Thyroid gland (tissue), 4 donors: ENCODE data around the gene ARHGAP24. TPM values are rescaled to one million over a fixed set of nuclear protein-coding genes. Genes with fewer than 3 reads are reported as not detected.

Source experiments
- DNase-seq, 2 donors: peaks; one replicate each; pipeline ENCODE4 v3.0.0-alpha.2; 2019
- H3K27ac ChIP-seq, 3 donors: fragments of 200-600 bp; sonication (generic); 1 replicate in 2 of 3; 2 replicates in 1 of 3; pipeline ENCODE4 v1.5.1; 2016 to 2019; ENCODE audit warnings: mild to moderate bottlenecking in 1 of 3, moderate library complexity in 1 of 3
- H3K27me3 ChIP-seq: fragments of 200-600 bp; sonication (generic); one replicate; pipeline ENCODE4 v1.5.1; 2019
- H3K36me3 ChIP-seq, 2 donors: fragments of 200-600 bp; sonication (generic); one replicate each; pipeline ENCODE4 v1.5.1; 2016 to 2019
- H3K4me1 ChIP-seq, 2 donors: fragments of 200-600 bp; sonication (generic); one replicate each; pipeline ENCODE4 v1.5.1; 2017 to 2019
- H3K4me3 ChIP-seq, 3 donors: fragments of 200-600 bp; sonication (generic); replicated peaks in 1 of 3; 1 replicate in 2 of 3; 2 replicates in 1 of 3; pipeline ENCODE4 v1.5.1; 2016; ENCODE audit warnings: mild to moderate bottlenecking in 1 of 3
- H3K9me3 ChIP-seq: fragments of 200-600 bp; sonication (generic); one replicate; pipeline ENCODE4 v1.5.1; 2017
- CTCF ChIP-seq, 6 experiments: fragments of 200-600 bp in 3 of 6; fragments of 450-650 bp in 3 of 6; sonication (generic) in 3 of 6; IDR thresholded peaks; one replicate each; pipeline ENCODE4 v1.5.1; 2016 to 2019; ENCODE audit warnings: antibody characterized with exemption in 6 of 6, mild to moderate bottlenecking in 2 of 6, inconsistent platforms in 1 of 6, moderate library complexity in 1 of 6
- POLR2A ChIP-seq, 2 donors: fragments of 450-650 bp; IDR thresholded peaks; one replicate each; pipeline ENCODE4 v1.6.1; 2017; ENCODE audit warnings: antibody characterized with exemption in 2 of 2, mild to moderate bottlenecking in 2 of 2, moderate library complexity in 1 of 2
- WGBS, 2 donors: methylation state at CpG; one replicate each; pipeline ENCODE4 v1.1.5; 2017; 5-methylcytosine and 5-hydroxymethylcytosine counted together
- intact Hi-C: fragments of 100-400 bp; cut with DNase I; formaldehyde crosslinking; loops from one replicate; pipeline ENCODE4 v1.15.1; 2023
- total RNA-seq, 4 donors: library from RNA; depleted of rRNA; stranded (reverse); fragments of >200 nt; gene quantifications; one replicate each; pipeline ENCODE4 v1.2.3, GENCODE V29; 2016

Gene ARHGAP24
- total RNA-seq, 4 donors from 2014 or later: 20.8 to 70.3 (median 52.4) TPM

- WGBS, 2 donors: 97 to 98% methylated on average over 2 of the region's 2 CpGs
- Histone ChIP-seq H3K4me3 (no peak overlapping the region), H3K9me3 (no peaks in the 10 kb centered on the region), H3K27ac (no peak overlapping the region), H3K4me1 (no peaks in the 10 kb centered on the region), H3K27me3 (no peaks in the 10 kb centered on the region), H3K36me3 (no peaks in the 10 kb centered on the region)
- no peak for DNase-seq
- no peak for TF ChIP-seq CTCF (IDR thresholded peaks at IDR 0.05)
- no peak for TF ChIP-seq POLR2A (IDR thresholded peaks at IDR 0.05)
- intact Hi-C loops: no loop called here
Observed at GRCh38 chr4:85696661-85697060, 221.7 kb downstream of the ARHGAP24 start.

GRCh38 chr4:85697854-85698253, 222.9 kb downstream of the ARHGAP24 start:
- Histone ChIP-seq H3K27ac (no peak overlapping the region), H3K36me3 (no peaks in the 10 kb centered on the region), H3K4me1 (no peaks in the 10 kb centered on the region), H3K4me3 (no peak overlapping the region), H3K27me3 (no peaks in the 10 kb centered on the region), H3K9me3 (no peaks in the 10 kb centered on the region)
- no peak for TF ChIP-seq CTCF (IDR thresholded peaks at IDR 0.05)
- no peak for TF ChIP-seq POLR2A (IDR thresholded peaks at IDR 0.05)
- no peak for DNase-seq
- intact Hi-C loops: no loop called here

GRCh38 chr4:85700362-85700761, 225.4 kb downstream of the ARHGAP24 start:
- H3K4me1 ChIP-seq: no peaks in the 10 kb centered on the region
- no peaks in the 10 kb centered on the region for H3K36me3 ChIP-seq
- no peak overlapping the region for H3K4me3 ChIP-seq
- no peak overlapping the region for H3K27ac ChIP-seq
- intact Hi-C loops: no loop called here
- no peaks in the 10 kb centered on the region for H3K9me3 ChIP-seq
- no peak for DNase-seq
- TF ChIP-seq CTCF (IDR thresholded peaks at IDR 0.05): no peak
- no peak for TF ChIP-seq POLR2A (IDR thresholded peaks at IDR 0.05)
- H3K27me3 ChIP-seq: no peaks in the 10 kb centered on the region
- 83 to 88% methylated on average over 3 of the region's 3 CpGs for WGBS, 2 donors

- no peak for TF ChIP-seq POLR2A (IDR thresholded peaks at IDR 0.05)
- no peak for TF ChIP-seq CTCF (IDR thresholded peaks at IDR 0.05)
- Histone ChIP-seq H3K27ac (no peak overlapping the region), H3K27me3 (no peaks in the 10 kb centered on the region), H3K9me3 (no peaks in the 10 kb centered on the region), H3K36me3 (no peaks in the 10 kb centered on the region), H3K4me1 (no peaks in the 10 kb centered on the region), H3K4me3 (no peak overlapping the region)
- intact Hi-C loops: no loop called here
- DNase-seq: no peak
- 83 to 95% methylated on average over 1 of the region's 1 CpG for WGBS, 2 donors
Observed at GRCh38 chr4:85701861-85702321, 226.9 kb downstream of the ARHGAP24 start.

- TF ChIP-seq POLR2A (IDR thresholded peaks at IDR 0.05) (no peak), CTCF (IDR thresholded peaks at IDR 0.05) (no peak)
- WGBS, 2 donors: 79 to 86% methylated on average over 3 of the region's 3 CpGs
- H3K27ac ChIP-seq: no peak overlapping the region
- DNase-seq: no peak
- H3K27me3 ChIP-seq: no peaks in the 10 kb centered on the region
- no peaks in the 10 kb centered on the region for H3K9me3 ChIP-seq
- intact Hi-C loops: no loop called here
- no peak overlapping the region for H3K4me3 ChIP-seq
- H3K4me1 ChIP-seq: no peaks in the 10 kb centered on the region
- H3K36me3 ChIP-seq: no peaks in the 10 kb centered on the region
Observed at GRCh38 chr4:85703096-85703495, 228.1 kb downstream of the ARHGAP24 start.
